HCT116 (cell line): ENCODE results near the gene SAMD15. TPM values are rescaled to one million over a fixed set of nuclear protein-coding genes. Genes with fewer than 3 reads are reported as not detected.

ENCODE experiments used
- ATAC-seq: fragments of 200-7000 bp; cut with Tn5 transposase; 2 replicates; pipeline ENCODE4 v1.9.1; 2020; ENCODE audit warnings: mild to moderate bottlenecking, moderate library complexity
- BruUV-seq: library from RNA; stranded (reverse); fragments of 400-500 nt; replicated peaks from 2 replicates; lab custom pipeline; 2021; lab: Mats Ljungman, UMichigan
- CTCF ChIA-PET: fragments of 300-600 bp; sonication (Branson Sonifier 250); formaldehyde crosslinking; loops from one replicate; lab custom pipeline; 2021; ENCODE audit warnings: antibody characterized with exemption; lab: Charles Lee
- POLR2A ChIA-PET: fragments of 300-600, 350-600 bp; sonication (Branson Sonifier 250); formaldehyde crosslinking; loops from one replicate; lab custom pipeline; 2021; ENCODE audit warnings: antibody characterized with exemption; lab: Charles Lee
- RAD21 ChIA-PET, 2 experiments: fragments of 300-600 bp; sonication (Branson Sonifier 250); formaldehyde crosslinking; loops; one replicate each; lab custom pipeline; 2023; ENCODE audit warnings: low total read pairs in 2 of 2; ENCODE audit not compliant: uncharacterized antibody in 2 of 2, unreplicated experiment in 2 of 2, low non-redundant PET in 1 of 2; lab: Charles Lee
- DNase-seq: peaks from one replicate; pipeline ENCODE4 v3.0.0-alpha.2; 2010; ENCODE audit warnings: low read depth, low spot score
- H2AFZ ChIP-seq: fragments of 200-600 bp; shearing (Covaris generic), sonication (generic); 2 replicates; pipeline ENCODE4 v1.6.1; 2017; ENCODE audit warnings: low read depth, mixed run types, mixed read lengths, antibody characterized with exemption, low read length; ENCODE audit not compliant: poor library complexity, severe bottlenecking
- H3K27ac ChIP-seq: 2 replicates; pipeline ENCODE4 v1.5.1; 2012; ENCODE audit warnings: low read depth, low read length
- H3K27me3 ChIP-seq: fragments of 200-600 bp; sonication (generic); 2 replicates; pipeline ENCODE4 v1.6.1; 2016; ENCODE audit warnings: mixed run types, low read length, mixed read lengths; ENCODE audit not compliant: insufficient read depth
- H3K36me3 ChIP-seq, 2 experiments: fragments of 200-500 bp in 1 of 2; fragments of 200-600 bp in 1 of 2; sonication (Bioruptor generic) in 1 of 2; sonication (generic) in 1 of 2; 2 replicates each; pipeline versions ENCODE4 v1.5.1 to v1.6.1; 2014 to 2016; ENCODE audit warnings: low read length in 2 of 2, inconsistent platforms in 1 of 2, mixed read lengths in 1 of 2, mixed run types in 1 of 2; ENCODE audit not compliant: insufficient read depth in 2 of 2, control insufficient read depth in 1 of 2
- H3K4me1 ChIP-seq, 2 experiments: fragments of 200-600 bp in 1 of 2; sonication (generic) in 1 of 2; 2 replicates each; pipeline versions ENCODE4 v1.5.1 to v1.6.1; 2012 to 2017; ENCODE audit warnings: low read length in 2 of 2, inconsistent platforms in 1 of 2, mild to moderate bottlenecking in 1 of 2, mixed read lengths in 1 of 2, mixed run types in 1 of 2, moderate library complexity in 1 of 2; ENCODE audit not compliant: insufficient read depth in 2 of 2, control insufficient read depth in 1 of 2
- H3K4me2 ChIP-seq: fragments of 200-600 bp; sonication (generic); 2 replicates; pipeline ENCODE4 v1.6.1; 2017; ENCODE audit warnings: mixed run types, low read length, mixed read lengths
- H3K4me3 ChIP-seq, 2 experiments: fragments of 200-600 bp in 1 of 2; sonication (generic) in 1 of 2; replicated peaks in 1 of 2; 2 replicates each; pipeline ENCODE4 v1.5.1; 2011 to 2016; ENCODE audit warnings: low read length in 2 of 2, control low read depth in 1 of 2, low read depth in 1 of 2, mild to moderate bottlenecking in 1 of 2, mixed read lengths in 1 of 2, mixed run types in 1 of 2
- H3K79me2 ChIP-seq: fragments of 200-600 bp; sonication (generic); 2 replicates; pipeline ENCODE4 v1.6.1; 2017; ENCODE audit warnings: mild to moderate bottlenecking, mixed run types, low read length, moderate library complexity, mixed read lengths; ENCODE audit not compliant: insufficient read depth
- H3K9ac ChIP-seq: fragments of 200-600 bp; sonication (generic); 2 replicates; pipeline ENCODE4 v1.6.1; 2016; ENCODE audit warnings: low read length, mixed read lengths
- H3K9me2 ChIP-seq: fragments of 200-600 bp; sonication (generic), shearing (Covaris generic); 2 replicates; pipeline ENCODE4 v1.6.1; 2017; ENCODE audit warnings: mixed run types, mild to moderate bottlenecking, moderate library complexity; ENCODE audit not compliant: insufficient read depth
- H3K9me3 ChIP-seq, 2 experiments: fragments of 200-500 bp in 1 of 2; fragments of 200-600 bp in 1 of 2; sonication (Bioruptor generic) in 1 of 2; sonication (generic) in 1 of 2; 2 replicates each; pipeline ENCODE4 v1.6.1; 2014 to 2017; ENCODE audit warnings: low read length in 2 of 2, mixed read lengths in 2 of 2, inconsistent platforms in 1 of 2, low read depth in 1 of 2, mild to moderate bottlenecking in 1 of 2, mixed run types in 1 of 2, moderate library complexity in 1 of 2; ENCODE audit not compliant: control insufficient read depth in 1 of 2, insufficient read depth in 1 of 2
- H4K20me1 ChIP-seq: fragments of 200-600 bp; sonication (generic), shearing (Covaris generic); 2 replicates; pipeline ENCODE4 v1.6.1; 2017; ENCODE audit warnings: mixed run types, mild to moderate bottlenecking, moderate library complexity; ENCODE audit not compliant: insufficient read depth
- CEBPB ChIP-seq: IDR thresholded peaks from 2 replicates; pipeline ENCODE4 v1.6.1; 2012; ENCODE audit warnings: low read depth
- CTCF ChIP-seq, 3 experiments: fragments of 200-600 bp in 1 of 3; sonication (generic) in 1 of 3; IDR thresholded peaks in 2 of 3; conservative IDR thresholded peaks in 1 of 3; 2 replicates each; pipeline ENCODE4 v1.5.1; 2012 to 2017; ENCODE audit warnings: low read depth in 2 of 3, low read length in 2 of 3, antibody characterized with exemption in 1 of 3, borderline replicate concordance in 1 of 3, control low read depth in 1 of 3, mild to moderate bottlenecking in 1 of 3, mixed read lengths in 1 of 3, mixed run types in 1 of 3, moderate library complexity in 1 of 3; ENCODE audit not compliant: insufficient read depth in 1 of 3
- ELF1 ChIP-seq: IDR thresholded peaks from 2 replicates; pipeline ENCODE4 v1.6.1; 2012; ENCODE audit warnings: low read depth, borderline replicate concordance
- EZH2 ChIP-seq: fragments of 200-600 bp; sonication (generic); IDR thresholded peaks from 2 replicates; pipeline ENCODE4 v1.6.1; 2017; ENCODE audit warnings: antibody characterized with exemption, mixed run types
- EZH2phosphoT487 ChIP-seq: fragments of 200-600 bp; IDR thresholded peaks from 2 replicates; pipeline ENCODE4 v1.6.1; 2018; ENCODE audit warnings: antibody characterized with exemption, borderline replicate concordance
- FOSL1 ChIP-seq: IDR thresholded peaks from 2 replicates; pipeline ENCODE4 v1.6.1; 2012; ENCODE audit warnings: low read depth
- POLR2A ChIP-seq: IDR thresholded peaks from 2 replicates; pipeline ENCODE4 v1.7.0; 2011; ENCODE audit warnings: borderline replicate concordance; ENCODE audit not compliant: insufficient read depth, insufficient read length; ENCODE audit errors: extremely low read depth
- POLR2AphosphoS5 ChIP-seq: IDR thresholded peaks from 2 replicates; pipeline ENCODE4 v1.6.1; 2011; ENCODE audit warnings: mild to moderate bottlenecking, low read depth, low read length, moderate library complexity
- RAD21 ChIP-seq: IDR thresholded peaks from 2 replicates; pipeline ENCODE4 v1.6.1; 2012; ENCODE audit warnings: low read depth, mild to moderate bottlenecking
- SP1 ChIP-seq: IDR thresholded peaks from 2 replicates; pipeline ENCODE4 v1.6.1; 2012; ENCODE audit warnings: low read depth
- SRF ChIP-seq: IDR thresholded peaks from 2 replicates; pipeline ENCODE4 v1.6.1; 2012; ENCODE audit warnings: low read depth
- TCF7L2 ChIP-seq: IDR thresholded peaks from 2 replicates; pipeline ENCODE4 v1.7.0; 2011; ENCODE audit warnings: borderline replicate concordance, inconsistent platforms; ENCODE audit not compliant: insufficient read depth, insufficient read length; ENCODE audit errors: extremely low read depth
- ZFX ChIP-seq: fragments of 450-650 bp; IDR thresholded peaks from 2 replicates; pipeline ENCODE4 v1.6.1; 2017
- ZNF274 ChIP-seq: fragments of 200-500 bp; sonication (Bioruptor generic); IDR thresholded peaks from 2 replicates; pipeline ENCODE4 v1.6.1; 2014; ENCODE audit warnings: mild to moderate bottlenecking, low read depth, low read length, inconsistent platforms
- intact Hi-C: fragments of 100-400 bp; cut with micrococcal nuclease; formaldehyde crosslinking; loops from 2 replicates; pipeline ENCODE4 v1.10.0; 2022
- total RNA-seq: library from RNA; stranded (reverse); gene quantifications from one replicate; pipeline ENCODE4 v1.2.1, GENCODE V29; 2021; ENCODE audit not compliant: unreplicated experiment
- TF ChIP-seq, protein P1 (sequence below): IDR thresholded peaks from 2 replicates; pipeline ENCODE4 v1.6.1; 2011; ENCODE audit warnings: mild to moderate bottlenecking, low read length, moderate library complexity; ENCODE audit not compliant: insufficient replicate concordance; ENCODE audit errors: extremely low read depth
- TF ChIP-seq, protein P2 (sequence below): IDR thresholded peaks from 2 replicates; pipeline ENCODE4 v1.6.1; 2012
- TF ChIP-seq, protein P3 (sequence below): IDR thresholded peaks from 2 replicates; pipeline ENCODE4 v1.6.1; 2012
- TF ChIP-seq, protein P4 (sequence below): IDR thresholded peaks from 2 replicates; pipeline ENCODE4 v1.6.1; 2012; ENCODE audit warnings: low read depth

Gene SAMD15
- total RNA-seq, 1 experiment from 2014 or later: 1.9 TPM

- no peak for ATAC-seq
- CTCF ChIA-PET: no interaction called here
- POLR2A ChIA-PET: no interaction called here
These were observed 13.0 kb upstream of the SAMD15 start for GRCh38 chr14:77364146-77364545.

More at GRCh38 chr14:77364146-77364545, 13.0 kb upstream of the SAMD15 start:
- no TSS peak for BruUV-seq
- no peaks in the 10 kb centered on the region for H3K27me3 ChIP-seq
- H3K9me3 ChIP-seq: no peaks in the 10 kb centered on the region
- H2AFZ ChIP-seq: no peak overlapping the region
- TF ChIP-seq ZNF274 (no peak), RAD21 (no peak), EZH2phosphoT487 (no peak), EZH2 (no peak), POLR2AphosphoS5 (no peak), SRF (no peak), CTCF (IDR thresholded peaks at IDR 0.05 in 2 of 3, conservative IDR thresholded peaks at IDR 0.05 in 1 of 3; ENCODE audit: borderline replicate concordance in 1 of 3, insufficient read depth in 1 of 3, low read depth in 2 of 3, low read length in 2 of 3) (no peak), ELF1 (no peak), CEBPB (no peak), FOSL1 (no peak), TCF7L2 (no peak), POLR2A (no peak), ZFX (no peak), SP1 (no peak)
- TF ChIP-seq, protein P1, sequence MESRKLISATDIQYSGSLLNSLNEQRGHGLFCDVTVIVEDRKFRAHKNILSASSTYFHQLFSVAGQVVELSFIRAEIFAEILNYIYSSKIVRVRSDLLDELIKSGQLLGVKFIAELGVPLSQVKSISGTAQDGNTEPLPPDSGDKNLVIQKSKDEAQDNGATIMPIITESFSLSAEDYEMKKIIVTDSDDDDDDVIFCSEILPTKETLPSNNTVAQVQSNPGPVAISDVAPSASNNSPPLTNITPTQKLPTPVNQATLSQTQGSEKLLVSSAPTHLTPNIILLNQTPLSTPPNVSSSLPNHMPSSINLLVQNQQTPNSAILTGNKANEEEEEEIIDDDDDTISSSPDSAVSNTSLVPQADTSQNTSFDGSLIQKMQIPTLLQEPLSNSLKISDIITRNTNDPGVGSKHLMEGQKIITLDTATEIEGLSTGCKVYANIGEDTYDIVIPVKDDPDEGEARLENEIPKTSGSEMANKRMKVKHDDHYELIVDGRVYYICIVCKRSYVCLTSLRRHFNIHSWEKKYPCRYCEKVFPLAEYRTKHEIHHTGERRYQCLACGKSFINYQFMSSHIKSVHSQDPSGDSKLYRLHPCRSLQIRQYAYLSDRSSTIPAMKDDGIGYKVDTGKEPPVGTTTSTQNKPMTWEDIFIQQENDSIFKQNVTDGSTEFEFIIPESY: no peak
- TF ChIP-seq, protein P2, sequence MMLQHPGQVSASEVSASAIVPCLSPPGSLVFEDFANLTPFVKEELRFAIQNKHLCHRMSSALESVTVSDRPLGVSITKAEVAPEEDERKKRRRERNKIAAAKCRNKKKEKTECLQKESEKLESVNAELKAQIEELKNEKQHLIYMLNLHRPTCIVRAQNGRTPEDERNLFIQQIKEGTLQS: no peak
- TF ChIP-seq, protein P3, sequence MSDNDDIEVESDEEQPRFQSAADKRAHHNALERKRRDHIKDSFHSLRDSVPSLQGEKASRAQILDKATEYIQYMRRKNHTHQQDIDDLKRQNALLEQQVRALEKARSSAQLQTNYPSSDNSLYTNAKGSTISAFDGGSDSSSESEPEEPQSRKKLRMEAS: no peak
- TF ChIP-seq, protein P4, sequence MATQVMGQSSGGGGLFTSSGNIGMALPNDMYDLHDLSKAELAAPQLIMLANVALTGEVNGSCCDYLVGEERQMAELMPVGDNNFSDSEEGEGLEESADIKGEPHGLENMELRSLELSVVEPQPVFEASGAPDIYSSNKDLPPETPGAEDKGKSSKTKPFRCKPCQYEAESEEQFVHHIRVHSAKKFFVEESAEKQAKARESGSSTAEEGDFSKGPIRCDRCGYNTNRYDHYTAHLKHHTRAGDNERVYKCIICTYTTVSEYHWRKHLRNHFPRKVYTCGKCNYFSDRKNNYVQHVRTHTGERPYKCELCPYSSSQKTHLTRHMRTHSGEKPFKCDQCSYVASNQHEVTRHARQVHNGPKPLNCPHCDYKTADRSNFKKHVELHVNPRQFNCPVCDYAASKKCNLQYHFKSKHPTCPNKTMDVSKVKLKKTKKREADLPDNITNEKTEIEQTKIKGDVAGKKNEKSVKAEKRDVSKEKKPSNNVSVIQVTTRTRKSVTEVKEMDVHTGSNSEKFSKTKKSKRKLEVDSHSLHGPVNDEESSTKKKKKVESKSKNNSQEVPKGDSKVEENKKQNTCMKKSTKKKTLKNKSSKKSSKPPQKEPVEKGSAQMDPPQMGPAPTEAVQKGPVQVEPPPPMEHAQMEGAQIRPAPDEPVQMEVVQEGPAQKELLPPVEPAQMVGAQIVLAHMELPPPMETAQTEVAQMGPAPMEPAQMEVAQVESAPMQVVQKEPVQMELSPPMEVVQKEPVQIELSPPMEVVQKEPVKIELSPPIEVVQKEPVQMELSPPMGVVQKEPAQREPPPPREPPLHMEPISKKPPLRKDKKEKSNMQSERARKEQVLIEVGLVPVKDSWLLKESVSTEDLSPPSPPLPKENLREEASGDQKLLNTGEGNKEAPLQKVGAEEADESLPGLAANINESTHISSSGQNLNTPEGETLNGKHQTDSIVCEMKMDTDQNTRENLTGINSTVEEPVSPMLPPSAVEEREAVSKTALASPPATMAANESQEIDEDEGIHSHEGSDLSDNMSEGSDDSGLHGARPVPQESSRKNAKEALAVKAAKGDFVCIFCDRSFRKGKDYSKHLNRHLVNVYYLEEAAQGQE: no peak
- no peaks in the 10 kb centered on the region for H3K9me2 ChIP-seq
- no peaks in the 10 kb centered on the region for H3K4me1 ChIP-seq
- intact Hi-C loops: no loop called here
- DNase-seq: no peak
- no peak overlapping the region for H3K9ac ChIP-seq
- no peak overlapping the region for H3K4me3 ChIP-seq
- no peaks in the 10 kb centered on the region for H3K36me3 ChIP-seq
- H3K79me2 ChIP-seq: peaks cover 6% of the 10 kb centered on the region; the same call in 1 of the 2 replicates
- H3K4me2 ChIP-seq: no peak overlapping the region
- RAD21 ChIA-PET: no interaction called here
- no peaks in the 10 kb centered on the region; the same call in 1 of the 2 replicates for H4K20me1 ChIP-seq
- H3K27ac ChIP-seq: no peak overlapping the region
